K562 (cell line): Measurements from ENCODE around the gene IL1RN. TPM values are rescaled to one million over a fixed set of nuclear protein-coding genes. Genes with fewer than 3 reads are reported as not detected.

Source experiments
- ARID3B ChIP-seq: fragments of 250-450 bp; sonication (Bioruptor Pico); IDR thresholded peaks from 2 replicates; pipeline ENCODE4 v1.4.0; 2020; ENCODE audit warnings: borderline replicate concordance
- ATF1 ChIP-seq, 2 experiments: fragments of 450-650 bp in 1 of 2; IDR thresholded peaks; 2 replicates each; pipeline ENCODE4 v1.6.1; 2016; ENCODE audit warnings: missing compliant biosample characterization in 1 of 2, missing genetic modification characterization in 1 of 2
- ATF6 ChIP-seq: sonication (generic); formaldehyde crosslinking; IDR thresholded peaks from 2 replicates; pipeline ENCODE4 v1.4.0; 2020; ENCODE audit warnings: mild to moderate bottlenecking, missing genetic modification reagents
- CBFA2T3 ChIP-seq: fragments of 450-650 bp; IDR thresholded peaks from 2 replicates; pipeline ENCODE4 v1.6.1; 2017
- CHD2 ChIP-seq: IDR thresholded peaks from 2 replicates; pipeline ENCODE4 v1.6.1; 2011; ENCODE audit warnings: low read depth, low read length
- ETV5 ChIP-seq: sonication (generic); formaldehyde crosslinking; IDR thresholded peaks from 2 replicates; pipeline ENCODE4 v1.4.0; 2020; ENCODE audit warnings: low read depth, mild to moderate bottlenecking, missing genetic modification reagents
- GTF2B ChIP-seq: IDR thresholded peaks from 2 replicates; pipeline ENCODE4 v1.6.1; 2011; ENCODE audit not compliant: insufficient read length; ENCODE audit errors: extremely low read depth
- HBP1 ChIP-seq: fragments of 450-650 bp; formaldehyde crosslinking; IDR thresholded peaks from 2 replicates; pipeline ENCODE4 v1.4.0; 2022; ENCODE audit warnings: missing genetic modification characterization
- IFI16 ChIP-seq: fragments of 250-450 bp; sonication (Bioruptor Pico); IDR thresholded peaks from 2 replicates; pipeline ENCODE4 v2.1.2; 2022; ENCODE audit warnings: mild to moderate bottlenecking, inconsistent platforms
- MTA2 ChIP-seq: fragments of 450-650 bp; IDR thresholded peaks from 2 replicates; pipeline ENCODE4 v1.6.1; 2016; ENCODE audit warnings: low read depth
- RERE ChIP-seq: sonication (generic); formaldehyde crosslinking; IDR thresholded peaks from 2 replicates; pipeline ENCODE4 v1.8.0; 2023; ENCODE audit warnings: missing genetic modification reagents, mild to moderate bottlenecking, borderline replicate concordance
- STAG1 ChIP-seq: sonication (generic); formaldehyde crosslinking; IDR thresholded peaks from 2 replicates; pipeline ENCODE4 v1.5.0; 2020; ENCODE audit warnings: missing genetic modification reagents, borderline replicate concordance
- YY1 ChIP-seq, 3 experiments: IDR thresholded peaks; 2 replicates each; pipeline ENCODE4 v1.6.1; 2011; ENCODE audit warnings: low read length in 2 of 3, mild to moderate bottlenecking in 2 of 3, moderate library complexity in 2 of 3, borderline replicate concordance in 1 of 3, control low read depth in 1 of 3, low read depth in 1 of 3; ENCODE audit not compliant: insufficient read depth in 3 of 3, insufficient replicate concordance in 2 of 3, control insufficient read depth in 1 of 3, insufficient read length in 1 of 3; ENCODE audit errors: extremely low read depth in 1 of 3
- ZNF354B ChIP-seq: fragments of 250-450 bp; sonication (Bioruptor Pico); IDR thresholded peaks from 2 replicates; pipeline ENCODE4 v1.4.0; 2020
- ZNF695 ChIP-seq: fragments of 450-650 bp; formaldehyde crosslinking; IDR thresholded peaks from 2 replicates; pipeline ENCODE4 v1.4.0; 2020; ENCODE audit warnings: mild to moderate bottlenecking, moderate library complexity
- polyA plus RNA-seq, 8 experiments: library from polyadenylated mRNA; depleted of rRNA in 4 of 8; stranded (reverse) in 5 of 8; unstranded in 3 of 8; fragments of >200 nt; fragmentation: Nextera tagmentation in 2 of 8; fragmentation: Illumina TruSeq in 1 of 8; extraction: Ambion mirVana in 2 of 8; extraction: Trizol in 1 of 8; gene quantifications; 2 replicates each; pipeline versions ENCODE4 v1.2.1 to v1.2.3, GENCODE V29; 2011 to 2014; ENCODE audit warnings: inconsistent platforms in 1 of 8, missing spikeins in 1 of 8
- total RNA-seq, 7 experiments: library from RNA; depleted of rRNA in 6 of 7; stranded (reverse); fragments of >200 nt in 6 of 7; fragmentation: Illumina TruSeq in 2 of 7; extraction: Trizol in 2 of 7; gene quantifications; 2 replicates each; pipeline versions ENCODE4 v1.2.1 to v1.2.3, GENCODE V29; 2011 to 2021; ENCODE audit warnings: low replicate concordance in 1 of 7

Gene IL1RN
- total and polyA plus RNA-seq, 9 of the 15 experiments (the other 6 are each of a cell fraction or from before 2014, with no cell fraction given) = 0.13 TPM; not detected in 8

- TF ChIP-seq ARID3B (CRISPR knock-in tag) = no peak
- TF ChIP-seq IFI16 (CRISPR knock-in tag) = no peak
- no peak for TF ChIP-seq ZNF695
- no peak for TF ChIP-seq MTA2
- TF ChIP-seq ATF6 (CRISPR knock-in tag) = no peak
- TF ChIP-seq HBP1 (CRISPR knock-in tag) = no peak
- no peak for TF ChIP-seq ATF1 (CRISPR knock-in tag; IDR thresholded peaks at IDR 0.05)
- TF ChIP-seq ATF1 (tag; IDR thresholded peaks at IDR 0.05) = peak; percentile 88
- no peak for TF ChIP-seq STAG1
- no peak for TF ChIP-seq RERE (CRISPR knock-in tag)
- no peak for TF ChIP-seq GTF2B
- no peak for TF ChIP-seq CHD2
- TF ChIP-seq CBFA2T3 = no peak
- TF ChIP-seq YY1 (IDR thresholded peaks at IDR 0.05; ENCODE audit: borderline replicate concordance in 1 of 3, control insufficient read depth in 1 of 3, extremely low read depth in 1 of 3, insufficient read depth in 3 of 3, insufficient read length in 1 of 3, insufficient replicate concordance in 2 of 3, low read depth in 1 of 3, low read length in 2 of 3) = no peak
- no peak for TF ChIP-seq ZNF354B (CRISPR knock-in tag)
- no peak for TF ChIP-seq ETV5 (CRISPR knock-in tag)
Observed at GRCh38 chr2:113105047-113105785, 22.2 kb upstream of the IL1RN start (continued).
